Left lobe of liver (tissue), 1 donor: Measurements from ENCODE around the gene NEURL1. TPM values are rescaled to one million over a fixed set of nuclear protein-coding genes. Genes with fewer than 3 reads are reported as not detected.

Source experiments
- total RNA-seq: library from RNA; stranded (reverse); gene quantifications from one replicate; pipeline ENCODE4 v1.2.1, GENCODE V29; 2021
- donor health status: DM: no; HTN: yes; CAD: no.

NEURL1 gene
- total RNA-seq, 1 donor from 2014 or later = 1.7 TPM

Other genes starting within 250 kb of the NEURL1 start
- not detected for gene RPEL1, start 247.8 kb upstream of the NEURL1 start, total RNA-seq
- gene INA, start 216.6 kb upstream of the NEURL1 start, total RNA-seq = not detected
- gene PCGF6, start 142.6 kb upstream of the NEURL1 start, total RNA-seq = 7.6 TPM
- gene TAF5, start 125.7 kb upstream of the NEURL1 start, total RNA-seq = 2.1 TPM
- gene ATP5MK, start 97.2 kb upstream of the NEURL1 start, total RNA-seq = 154 TPM
- 9.0 TPM for gene PDCD11, start 97.1 kb upstream of the NEURL1 start, total RNA-seq
- gene CALHM2, start 41.3 kb upstream of the NEURL1 start, total RNA-seq = 3.6 TPM
- not detected for gene CALHM1, start 34.8 kb upstream of the NEURL1 start, total RNA-seq
- not detected for gene CALHM3, start 14.5 kb upstream of the NEURL1 start, total RNA-seq